HK-2 (cell line): ENCODE data around the gene AKAP1.
"Not testable (repeated sequence)": the region's sequence is repeated elsewhere in the genome, so short reads cannot be mapped to it uniquely, and the experiment has no call there.

Experiments used
- DNase-seq: peaks from one replicate; pipeline ENCODE4 v3.0.0-alpha.2; 2018; ENCODE audit not compliant: unreplicated experiment

AKAP1 gene

GRCh38 chr17:57077000-57077399 is 8.0 kb upstream of the AKAP1 start:
- no peak for DNase-seq

DNA sequence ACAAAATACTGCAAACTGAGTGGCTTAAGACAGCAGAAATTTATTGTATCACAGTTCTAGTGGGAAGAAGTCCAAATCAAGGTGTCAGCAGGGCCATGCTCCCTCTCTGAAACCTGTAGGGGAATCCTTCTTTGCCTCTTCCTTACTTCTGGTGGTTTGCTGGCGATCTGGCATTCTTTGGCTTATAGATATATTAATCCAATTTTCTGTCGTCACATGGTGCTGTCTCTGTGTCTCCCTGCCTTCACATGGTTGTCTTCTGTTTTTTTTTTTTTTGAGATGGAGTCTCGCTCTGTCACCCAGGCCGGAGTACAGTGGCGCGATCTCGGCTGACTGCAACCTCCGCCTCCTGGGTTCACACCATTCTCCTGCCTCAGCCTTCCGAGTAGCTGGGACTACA is 6.8 kb upstream of the AKAP1 start:
- no peak for DNase-seq

DNA sequence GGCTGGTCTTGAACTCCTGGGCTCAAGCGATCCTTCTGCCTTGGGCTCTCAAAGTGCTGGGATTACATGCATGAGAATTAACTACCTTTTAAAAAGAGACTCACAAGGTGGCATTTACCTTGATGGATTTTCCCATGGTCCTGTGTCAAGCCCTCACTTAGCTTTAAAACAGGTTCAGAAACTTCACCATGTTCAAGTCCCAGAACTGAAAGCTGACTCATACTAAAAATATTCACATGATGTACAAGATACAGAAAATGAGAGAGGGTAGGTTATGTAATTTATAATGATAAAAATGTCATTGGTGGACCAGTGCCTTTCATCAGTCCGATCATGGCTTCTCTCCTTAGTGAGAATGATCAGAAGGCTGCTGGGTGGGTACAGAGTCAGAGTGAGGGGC is 4.3 kb upstream of the AKAP1 start:
- DNase-seq, result no peak

GRCh38 chr17:57082441-57082840 is 2.6 kb upstream of the AKAP1 start:
- DNase-seq, result no peak

- DNase-seq, result no peak
These were observed 665 bp upstream of the AKAP1 start for GRCh38 chr17:57084361-57084801.

- DNase-seq, result peak; percentile 56
These were observed 512 bp downstream of the AKAP1 start for GRCh38 chr17:57085448-57086068.

- DNase-seq, result peak; percentile 54
These were observed 1.3 kb downstream of the AKAP1 start for GRCh38 chr17:57086069-57086930.

- DNase-seq, result no peak
These were observed 3.3 kb downstream of the AKAP1 start for GRCh38 chr17:57088298-57088697.

- no peak for DNase-seq
These were observed 4.3 kb downstream of the AKAP1 start for GRCh38 chr17:57089391-57089790.

DNA sequence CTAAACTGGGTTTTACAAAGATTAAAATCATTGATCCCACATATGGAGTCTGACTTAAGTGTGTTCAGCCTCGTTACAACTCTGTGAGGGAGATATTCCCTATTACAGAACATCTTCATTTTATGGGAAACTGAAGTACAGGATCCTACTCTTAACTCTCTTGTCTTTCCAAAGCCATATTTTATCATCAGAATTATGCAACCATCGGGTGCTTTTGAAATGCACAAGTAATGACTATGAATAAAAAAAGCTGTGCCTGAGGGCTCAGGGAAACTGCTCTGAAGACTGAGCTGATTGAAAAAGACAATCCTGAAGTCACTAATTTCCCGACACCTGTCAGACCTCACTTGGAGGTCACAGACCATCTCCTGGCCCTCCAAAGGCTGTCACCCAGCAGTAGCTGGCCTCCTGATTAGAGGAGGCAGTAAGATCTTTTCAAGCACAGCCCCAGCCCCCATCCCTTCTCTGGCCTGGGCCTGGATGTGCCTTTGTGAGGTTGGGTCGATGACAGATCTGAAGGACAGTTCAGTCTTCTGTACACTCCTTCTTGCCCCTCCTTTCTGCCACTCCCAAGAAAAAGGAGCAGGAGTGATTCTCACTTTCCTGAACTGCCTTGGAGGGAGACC is 5.6 kb downstream of the AKAP1 start:
- no peak for DNase-seq

GRCh38 chr17:57091186-57091618 is 6.2 kb downstream of the AKAP1 start:
- no peak for DNase-seq

DNA sequence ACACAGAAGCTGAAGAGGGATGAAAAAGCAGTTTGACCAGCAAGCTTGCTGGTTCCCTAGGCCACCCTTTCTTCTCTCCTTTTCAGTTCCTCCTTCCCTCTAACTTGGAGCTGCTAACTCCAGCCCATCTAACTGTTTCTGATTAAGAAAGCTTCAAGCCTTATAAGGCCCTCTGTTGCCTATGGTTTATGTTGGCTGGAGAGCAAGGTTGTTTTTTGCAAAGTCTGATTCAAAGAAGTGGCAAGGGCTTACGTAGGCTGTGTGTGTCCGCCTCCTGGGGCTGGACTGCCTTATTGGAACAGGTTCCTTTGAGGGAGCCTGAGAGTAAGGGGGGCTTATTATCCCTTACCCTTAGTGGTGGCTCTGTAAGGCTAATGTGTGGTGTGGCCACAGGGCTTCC is 7.1 kb downstream of the AKAP1 start:
- DNase-seq, result no peak

- DNase-seq, result no peak
These were observed 7.7 kb downstream of the AKAP1 start for GRCh38 chr17:57092779-57093178.

DNA sequence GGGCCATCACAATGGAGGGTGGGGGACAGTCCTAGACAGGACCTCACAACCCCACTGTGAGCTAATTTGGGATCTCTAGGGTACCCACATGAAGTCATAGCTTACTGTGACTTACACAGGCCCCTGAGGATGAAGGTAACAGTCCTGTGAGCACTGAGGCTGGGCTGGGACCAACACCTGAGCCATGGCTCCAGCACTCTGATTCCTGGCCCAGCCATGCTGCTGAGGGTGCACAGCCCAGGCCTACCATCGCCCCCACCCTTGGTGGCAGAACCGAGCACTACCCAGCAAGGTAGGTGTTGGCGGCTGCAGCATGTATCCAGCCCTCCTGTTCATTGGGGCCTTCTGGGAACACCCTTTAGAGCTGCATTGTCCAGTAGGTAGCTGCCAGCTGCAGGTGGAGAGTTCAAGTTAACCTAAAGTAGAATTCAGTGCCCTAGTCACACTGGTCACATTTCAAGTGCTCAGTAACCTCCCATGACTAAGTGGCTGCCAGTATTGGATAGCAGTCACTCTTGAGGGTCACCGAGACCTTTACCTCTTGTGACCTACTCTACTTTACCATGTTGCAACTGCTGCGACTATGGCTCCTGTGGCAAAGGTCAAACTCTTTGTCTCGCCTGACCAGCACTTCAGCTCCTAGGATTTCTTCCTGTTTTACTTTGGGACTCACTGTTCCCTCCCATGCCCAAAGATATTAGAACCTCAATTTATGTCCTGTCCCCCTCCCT is 11.6 kb downstream of the AKAP1 start:
- no peak for DNase-seq

- no peak for DNase-seq
These were observed 12.9 kb downstream of the AKAP1 start for GRCh38 chr17:57097832-57098421.

DNA sequence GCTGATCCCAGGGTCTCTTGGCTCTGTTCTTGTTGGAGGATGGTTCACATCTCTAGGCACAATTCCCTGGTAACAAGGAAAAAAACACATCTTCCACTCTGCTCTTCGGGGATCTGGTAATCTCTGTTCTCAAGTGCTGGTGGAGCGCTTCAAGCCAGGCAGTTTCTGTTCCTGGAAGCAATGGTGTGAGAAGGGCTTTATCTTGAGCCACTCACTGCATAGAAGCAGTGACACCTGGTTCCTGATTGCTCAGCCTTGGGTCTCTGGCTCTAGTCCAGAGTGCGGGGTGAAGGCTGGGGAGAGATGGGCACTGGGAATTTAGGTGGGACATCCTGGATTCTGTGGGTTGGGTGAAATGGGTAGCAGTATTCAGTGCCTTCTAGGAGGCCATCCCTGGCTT is 14.1 kb downstream of the AKAP1 start:
- DNase-seq, result no peak

GRCh38 chr17:57102122-57102521 is 17.1 kb downstream of the AKAP1 start:
- no peak for DNase-seq

- DNase-seq, result not testable (repeated sequence)
These were observed 17.6 kb downstream of the AKAP1 start for GRCh38 chr17:57102660-57103059.

DNA sequence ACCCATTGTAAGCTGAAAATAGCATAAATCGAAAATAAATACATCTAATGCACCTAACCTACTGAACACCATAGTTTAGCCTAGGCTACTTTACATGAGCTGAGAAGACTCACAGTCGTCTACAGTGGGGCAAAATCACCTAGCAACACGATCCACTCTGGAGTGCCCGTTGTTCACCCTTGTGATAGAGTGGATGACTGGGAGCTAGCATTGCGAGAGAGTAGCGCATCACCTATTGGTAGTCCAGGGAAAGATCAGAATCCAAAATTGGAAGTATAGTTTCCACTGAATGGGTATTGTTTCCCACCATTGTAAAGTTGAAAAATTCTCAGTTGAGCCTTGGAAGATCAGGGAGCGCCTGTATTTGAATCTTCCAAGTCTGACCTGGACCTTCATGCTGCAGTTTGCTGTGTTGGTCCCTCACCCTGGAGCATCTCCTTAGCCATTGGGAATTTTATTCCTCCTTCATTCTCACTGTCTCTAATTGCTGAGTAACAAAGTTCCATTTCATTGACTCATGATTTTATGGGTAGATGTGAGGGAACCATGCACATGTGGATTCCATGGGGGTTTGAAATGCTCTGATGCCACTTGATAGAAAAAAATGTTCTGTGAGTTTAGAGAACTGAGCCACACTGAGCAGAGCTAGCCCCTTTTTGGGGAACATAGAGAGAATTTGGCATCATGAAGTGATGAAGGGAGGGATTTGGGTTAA is 19.6 kb downstream of the AKAP1 start:
- DNase-seq, result no peak

DNA sequence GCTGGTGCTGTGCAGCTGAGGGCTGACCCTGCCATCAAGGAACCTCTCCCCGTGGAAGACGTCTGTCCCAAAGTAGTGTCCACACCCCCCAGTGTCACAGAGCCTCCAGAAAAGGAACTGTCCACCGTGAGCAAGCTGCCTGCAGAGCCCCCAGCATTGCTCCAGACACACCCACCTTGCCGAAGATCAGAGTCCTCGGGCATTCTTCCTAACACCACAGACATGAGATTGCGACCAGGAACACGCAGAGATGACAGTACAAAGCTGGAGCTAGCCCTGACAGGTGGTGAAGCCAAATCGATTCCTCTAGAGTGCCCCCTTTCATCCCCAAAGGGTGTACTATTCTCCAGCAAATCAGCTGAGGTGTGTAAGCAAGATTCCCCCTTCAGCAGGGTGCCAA is 20.5 kb downstream of the AKAP1 start:
- no peak for DNase-seq
